ENCODE results near the gene DDX56. TPM values are rescaled to one million over a fixed set of nuclear protein-coding genes. Genes with fewer than 3 reads are reported as not detected.
A peak's percentile ranks its signal among the peaks of the same experiment; 100 is the strongest.
"Not testable (repeated sequence)": the region's sequence is repeated elsewhere in the genome, so short reads cannot be mapped to it uniquely, and the experiment has no call there.

The DDX56 gene
- total and polyA plus RNA-seq, 2 experiments from 2014 or later, result 62.1 to 65.2 TPM

GRCh38 chr7:44603193-44603592 lies 29.5 kb upstream of the DDX56 start:
- no peaks in the 10 kb centered on the region for H3K27me3 ChIP-seq

GRCh38 chr7:44602576-44602910 lies 28.8 kb upstream of the DDX56 start:
- H3K27me3 ChIP-seq, result no peaks in the 10 kb centered on the region
- H3K36me3 ChIP-seq, result no peaks in the 10 kb centered on the region
- DNase-seq (ENCODE audit: low read depth in 1 of 2, low spot score in 1 of 2), result no peak
- no peak for TF ChIP-seq CTCF (IDR thresholded peaks at IDR 0.05; ENCODE audit: low read depth, low read length)
- H3K4me1 ChIP-seq (ENCODE audit: low read depth), result no peaks in the 10 kb centered on the region
- no peak overlapping the region for H3K4me3 ChIP-seq
- H3K27ac ChIP-seq, result no peak overlapping the region
- no peaks in the 10 kb centered on the region for H3K9me3 ChIP-seq (ENCODE audit: low read depth)

More at GRCh38 chr7:44603193-44603592, 29.5 kb upstream of the DDX56 start:
- H3K9me3 ChIP-seq (ENCODE audit: low read depth), result no peaks in the 10 kb centered on the region
- no peak for DNase-seq (ENCODE audit: low read depth in 1 of 2, low spot score in 1 of 2)
- TF ChIP-seq CTCF (IDR thresholded peaks at IDR 0.05; ENCODE audit: low read depth, low read length), result no peak
- H3K36me3 ChIP-seq, result no peaks in the 10 kb centered on the region
- H3K27ac ChIP-seq, result no peak overlapping the region
- no peaks in the 10 kb centered on the region for H3K4me1 ChIP-seq (ENCODE audit: low read depth)
- no peak overlapping the region for H3K4me3 ChIP-seq

- no peaks in the 10 kb centered on the region for H3K9me3 ChIP-seq (ENCODE audit: low read depth)
- H3K36me3 ChIP-seq, result no peaks in the 10 kb centered on the region
- H3K4me1 ChIP-seq (ENCODE audit: low read depth), result peaks cover 7% of the 10 kb centered on the region
- no peak for DNase-seq (ENCODE audit: low read depth in 1 of 2, low spot score in 1 of 2)
- H3K4me3 ChIP-seq, result no peak overlapping the region
- no peaks in the 10 kb centered on the region for H3K27me3 ChIP-seq
- no peak for TF ChIP-seq CTCF (IDR thresholded peaks at IDR 0.05; ENCODE audit: low read depth, low read length)
- H3K27ac ChIP-seq, result no peak overlapping the region
These were observed 25.5 kb upstream of the DDX56 start for GRCh38 chr7:44599222-44599621.

- H3K27me3 ChIP-seq; H3K4me1 ChIP-seq (ENCODE audit: low read depth); H3K4me3 ChIP-seq; H3K27ac ChIP-seq; H3K36me3 ChIP-seq; H3K9me3 ChIP-seq (ENCODE audit: low read depth); DNase-seq (ENCODE audit: low read depth in 1 of 2, low spot score in 1 of 2): not testable (repeated sequence)
These were observed 23.5 kb upstream of the DDX56 start for GRCh38 chr7:44597181-44597580.

GRCh38 chr7:44595934-44596635 lies 22.4 kb upstream of the DDX56 start:
- Histone ChIP-seq H3K4me3 (no peak overlapping the region), H3K27me3 (no peaks in the 10 kb centered on the region), H3K27ac (peak overlapping the region; percentile 62), H3K9me3 (ENCODE audit: low read depth) (no peaks in the 10 kb centered on the region), H3K36me3 (no peaks in the 10 kb centered on the region), H3K4me1 (ENCODE audit: low read depth) (peaks cover 7% of the 10 kb centered on the region)
- no peak for TF ChIP-seq CTCF (IDR thresholded peaks at IDR 0.05; ENCODE audit: low read depth, low read length)
- peak; percentile 17 to 76 for DNase-seq (ENCODE audit: low read depth in 1 of 2, low spot score in 1 of 2)

GRCh38 chr7:44590910-44591309 lies 17.2 kb upstream of the DDX56 start:
- peak in 1 of 2 donors; percentile 41 for DNase-seq (ENCODE audit: low read depth in 1 of 2, low spot score in 1 of 2)
- no peak for TF ChIP-seq CTCF (IDR thresholded peaks at IDR 0.05; ENCODE audit: low read depth, low read length)

More at GRCh38 chr7:44590910-44591309, 17.2 kb upstream of the DDX56 start:
- peaks cover 3% of the 10 kb centered on the region for H3K4me1 ChIP-seq (ENCODE audit: low read depth)
- H3K27ac ChIP-seq, result no peak overlapping the region
- no peaks in the 10 kb centered on the region for H3K36me3 ChIP-seq
- H3K4me3 ChIP-seq, result no peak overlapping the region
- no peaks in the 10 kb centered on the region for H3K9me3 ChIP-seq (ENCODE audit: low read depth)
- no peaks in the 10 kb centered on the region for H3K27me3 ChIP-seq

All from cardiac muscle cell (in vitro differentiated cells and primary cell).